H1 (cell line): ENCODE data around the gene MCM7. TPM values are rescaled to one million over a fixed set of nuclear protein-coding genes. Genes with fewer than 3 reads are reported as not detected.

Experiments used
- CTCF ChIA-PET: fragments of 300-600 bp; sonication (Branson Sonifier 250); formaldehyde crosslinking; loops from one replicate; lab custom pipeline; 2021; ENCODE audit not compliant: partially characterized antibody; lab: Charles Lee
- POLR2A ChIA-PET: fragments of 300-600 bp; sonication (Branson Sonifier 250); formaldehyde crosslinking; loops from one replicate; lab custom pipeline; 2021; ENCODE audit warnings: inconsistent platforms; ENCODE audit not compliant: partially characterized antibody; lab: Charles Lee
- DNase-seq, 2 experiments: peaks; one replicate each; pipeline versions ENCODE4 v3.0.0 to v3.0.0-alpha.2; 2010 to 2022; ENCODE audit warnings: low spot score in 2 of 2, low read depth in 1 of 2, mixed read lengths in 1 of 2
- FAIRE-seq: peaks from 2 replicates; lab custom pipeline; 2011; peaks lifted over from hg19 to GRCh38; lab: Jason Lieb, UNC
- H2AFZ ChIP-seq: 2 replicates; pipeline ENCODE4 v1.8.1; 2012; ENCODE audit warnings: low read length, inconsistent platforms
- H2AK5ac ChIP-seq: 2 replicates; pipeline ENCODE4 v1.6.1; 2013; ENCODE audit warnings: low read depth, low read length
- H2BK120ac ChIP-seq: replicated peaks from 2 replicates; pipeline ENCODE3; 2013; ENCODE audit warnings: low read depth, low read length, inconsistent platforms
- H2BK12ac ChIP-seq: 2 replicates; pipeline ENCODE4 v1.6.1; 2013; ENCODE audit warnings: low read depth, low read length
- H2BK15ac ChIP-seq: 2 replicates; pipeline ENCODE4 v1.6.1; 2013; ENCODE audit warnings: low read length
- H2BK20ac ChIP-seq: 2 replicates; pipeline ENCODE4 v1.6.1; 2013; ENCODE audit warnings: low read length
- H2BK5ac ChIP-seq: 2 replicates; pipeline ENCODE4 v1.6.1; 2013; ENCODE audit warnings: low read depth, low read length
- H3K14ac ChIP-seq: 2 replicates; pipeline ENCODE4 v1.6.1; 2013; ENCODE audit warnings: inconsistent platforms; ENCODE audit not compliant: insufficient read length
- H3K18ac ChIP-seq: 2 replicates; pipeline ENCODE4 v1.6.1; 2013; ENCODE audit warnings: low read length; ENCODE audit errors: extremely low read depth
- H3K23ac ChIP-seq: 2 replicates; pipeline ENCODE4 v1.6.1; 2013; ENCODE audit warnings: inconsistent platforms; ENCODE audit not compliant: insufficient read length
- H3K23me2 ChIP-seq: 2 replicates; pipeline ENCODE4 v1.6.1; 2013; ENCODE audit warnings: low read depth, low read length
- H3K27ac ChIP-seq: 2 replicates; pipeline ENCODE4 v1.6.1; 2011; ENCODE audit warnings: low read depth, low read length, inconsistent platforms
- H3K27me3 ChIP-seq, 4 experiments: replicated peaks in 1 of 4; 1 replicate in 1 of 4; 2 replicates in 3 of 4; pipeline versions ENCODE4 v1.6.1 to v1.8.1; 2011 to 2013; ENCODE audit warnings: low read length in 3 of 4, mild to moderate bottlenecking in 3 of 4, inconsistent platforms in 2 of 4, mixed read lengths in 2 of 4, moderate library complexity in 1 of 4; ENCODE audit not compliant: control insufficient read depth in 3 of 4, insufficient read depth in 3 of 4; ENCODE audit errors: extremely low read depth in 1 of 4
- H3K36me3 ChIP-seq, 4 experiments: 2 replicates each; pipeline versions ENCODE4 v1.6.1 to v1.8.1; 2011 to 2013; ENCODE audit warnings: mild to moderate bottlenecking in 4 of 4, low read length in 3 of 4, moderate library complexity in 2 of 4, control low read depth in 1 of 4, inconsistent platforms in 1 of 4; ENCODE audit not compliant: insufficient read depth in 4 of 4, control insufficient read depth in 2 of 4
- H3K4ac ChIP-seq: replicated peaks from 2 replicates; pipeline ENCODE3; 2013; ENCODE audit warnings: low read length, low read depth, mixed read lengths, inconsistent platforms; ENCODE audit not compliant: insufficient read length
- H3K4me1 ChIP-seq, 4 experiments: replicated peaks in 1 of 4; 1 replicate in 1 of 4; 2 replicates in 3 of 4; pipeline versions ENCODE4 v1.6.1 to v1.8.1; 2011 to 2013; ENCODE audit warnings: low read length in 3 of 4, inconsistent platforms in 2 of 4, mixed read lengths in 1 of 4; ENCODE audit not compliant: insufficient read depth in 4 of 4, control insufficient read depth in 3 of 4
- H3K4me2 ChIP-seq, 2 experiments: 2 replicates each; pipeline versions ENCODE4 v1.6.1 to v1.8.1; 2011 to 2013; ENCODE audit warnings: low read depth in 2 of 2, low read length in 2 of 2, control low read depth in 1 of 2, inconsistent platforms in 1 of 2, mild to moderate bottlenecking in 1 of 2; ENCODE audit not compliant: insufficient read depth in 1 of 2
- H3K4me3 ChIP-seq, 4 experiments: fragments of 200-600, 300-600 bp in 1 of 4; sonication (generic), shearing (Covaris generic), sonication (Bioruptor Twin) in 1 of 4; 2 replicates each; pipeline versions ENCODE4 v1.5.1 to v1.8.1; 2011 to 2016; ENCODE audit warnings: low read length in 4 of 4, low read depth in 3 of 4, control low read depth in 2 of 4, inconsistent platforms in 2 of 4, mild to moderate bottlenecking in 2 of 4, mixed read lengths in 1 of 4, moderate library complexity in 1 of 4; ENCODE audit not compliant: insufficient read depth in 2 of 4; ENCODE audit errors: extremely low read depth in 1 of 4
- H3K56ac ChIP-seq: replicated peaks from 2 replicates; pipeline ENCODE3; 2013; ENCODE audit warnings: low read depth, mild to moderate bottlenecking, mixed read lengths, low read length, inconsistent platforms; ENCODE audit not compliant: insufficient read length
- H3K79me1 ChIP-seq: 2 replicates; pipeline ENCODE4 v1.6.1; 2013; ENCODE audit warnings: low read depth, low read length, control low read depth
- H3K79me2 ChIP-seq, 2 experiments: 2 replicates each; pipeline versions ENCODE4 v1.6.1 to v1.8.1; 2012 to 2013; ENCODE audit warnings: low read length in 2 of 2, mild to moderate bottlenecking in 2 of 2, inconsistent platforms in 1 of 2; ENCODE audit not compliant: insufficient read depth in 2 of 2, control insufficient read depth in 1 of 2
- H3K9ac ChIP-seq, 4 experiments: replicated peaks in 1 of 4; 1 replicate in 1 of 4; 2 replicates in 3 of 4; pipeline versions ENCODE4 v1.6.1 to v1.8.1; 2011 to 2013; ENCODE audit warnings: low read depth in 3 of 4, low read length in 3 of 4, control low read depth in 2 of 4, mild to moderate bottlenecking in 2 of 4, moderate library complexity in 2 of 4, inconsistent platforms in 1 of 4; ENCODE audit errors: extremely low read depth in 1 of 4
- H3K9me3 ChIP-seq, 2 experiments: 2 replicates each; pipeline versions ENCODE4 v1.6.1 to v1.8.1; 2012 to 2013; ENCODE audit warnings: mild to moderate bottlenecking in 2 of 2, moderate library complexity in 2 of 2, control low read depth in 1 of 2, inconsistent platforms in 1 of 2, low read depth in 1 of 2, low read length in 1 of 2, mixed read lengths in 1 of 2; ENCODE audit not compliant: insufficient read depth in 2 of 2
- H4K20me1 ChIP-seq, 2 experiments: replicated peaks in 1 of 2; 2 replicates each; pipeline versions ENCODE3 to v1.8.1; 2011 to 2013; ENCODE audit warnings: inconsistent platforms in 2 of 2, low read length in 2 of 2, mild to moderate bottlenecking in 1 of 2; ENCODE audit not compliant: insufficient read depth in 2 of 2, control insufficient read depth in 1 of 2
- H4K5ac ChIP-seq: 2 replicates; pipeline ENCODE4 v1.6.1; 2013; ENCODE audit warnings: low read length, low read depth, mixed read lengths, inconsistent platforms; ENCODE audit not compliant: insufficient read length
- H4K8ac ChIP-seq: 2 replicates; pipeline ENCODE4 v1.8.0; 2013; ENCODE audit warnings: mild to moderate bottlenecking, moderate library complexity, low read length, inconsistent platforms; ENCODE audit not compliant: insufficient read depth; ENCODE audit errors: extremely low read depth
- H4K91ac ChIP-seq: replicated peaks from 2 replicates; pipeline ENCODE3; 2013; ENCODE audit warnings: low read length, mixed read lengths, inconsistent platforms; ENCODE audit not compliant: insufficient read length
- EP300 ChIP-seq, 2 experiments: IDR thresholded peaks; 1 replicate in 1 of 2; 2 replicates in 1 of 2; pipeline ENCODE4 v1.6.1; 2011 to 2012; ENCODE audit warnings: low read depth in 2 of 2, low read length in 2 of 2, mild to moderate bottlenecking in 2 of 2, borderline replicate concordance in 1 of 2, inconsistent platforms in 1 of 2, moderate library complexity in 1 of 2
- JUN ChIP-seq: IDR thresholded peaks from 2 replicates; pipeline ENCODE4 v1.6.1; 2011; ENCODE audit warnings: low read depth, mild to moderate bottlenecking, improper control_type of control experiment, low read length
- KDM4A ChIP-seq: IDR thresholded peaks from one replicate; pipeline ENCODE4 v1.7.1; 2012; ENCODE audit warnings: low read depth, mild to moderate bottlenecking, moderate library complexity, low read length, inconsistent platforms; ENCODE audit not compliant: severe bottlenecking
- PHF8 ChIP-seq: fragments of 200-600 bp; sonication (generic); conservative IDR thresholded peaks from 2 replicates; pipeline ENCODE4 v1.7.1; 2012; ENCODE audit warnings: low read depth, mild to moderate bottlenecking, inconsistent platforms, low read length, moderate library complexity
- RBBP5 ChIP-seq: IDR thresholded peaks from 2 replicates; pipeline ENCODE4 v1.7.1; 2012; ENCODE audit warnings: low read depth, mild to moderate bottlenecking, inconsistent platforms, low read length, moderate library complexity, borderline replicate concordance
- SP1 ChIP-seq: IDR thresholded peaks from 2 replicates; pipeline ENCODE4 v1.6.1; 2011; ENCODE audit warnings: low read depth, low read length
- SP4 ChIP-seq: IDR thresholded peaks from 2 replicates; pipeline ENCODE4 v1.6.1; 2012; ENCODE audit warnings: low read length, inconsistent platforms
- YY1 ChIP-seq: IDR thresholded peaks from 2 replicates; pipeline ENCODE4 v1.6.1; 2011; ENCODE audit warnings: low read depth, mild to moderate bottlenecking, low read length
- WGBS, 2 experiments: shearing (Covaris generic) in 1 of 2; methylation state at CpG; one replicate each; pipeline versions ENCODE4 v1.1.6 to v1.1.7; 2013 to 2015; ENCODE audit warnings: low lambda C conversion rate in 2 of 2, mixed read lengths in 2 of 2, inconsistent platforms in 1 of 2, low coverage in 1 of 2, missing lambda C conversion rate in 1 of 2; ENCODE audit not compliant: insufficient replicate concordance in 2 of 2, insufficient coverage in 1 of 2, insufficient read length in 1 of 2; ENCODE audit errors: extremely low coverage in 1 of 2, missing lambda C conversion rate in 1 of 2; 5-methylcytosine and 5-hydroxymethylcytosine counted together
- polyA plus RNA-seq, 7 experiments: library from polyadenylated mRNA; depleted of rRNA in 3 of 7; stranded (reverse) in 5 of 7; unstranded in 2 of 7; fragments of >200 nt in 5 of 7; fragments of 200-250 nt in 2 of 7; gene quantifications; 1 replicate in 5 of 7; 2 replicates in 1 of 7; 4 replicates in 1 of 7; pipeline versions ENCODE4 v1.2.1 to v1.2.3, GENCODE V29; 2011 to 2013; ENCODE audit warnings: missing spikeins in 2 of 7, mixed read lengths in 2 of 7
- total RNA-seq: library from RNA; stranded (reverse); fragmentation: NEBNext Ultra II Directional; extraction: Animal tissue kit (Norgen Biotek cat#: 25700); gene quantifications from 2 replicates; pipeline ENCODE4 v1.2.1, GENCODE V29; 2021

The MCM7 gene
- total and polyA plus RNA-seq, 2 of the 8 experiments (the other 6 are each of a cell fraction or from before 2014, with no cell fraction given) = 313 to 344 TPM

DNA sequence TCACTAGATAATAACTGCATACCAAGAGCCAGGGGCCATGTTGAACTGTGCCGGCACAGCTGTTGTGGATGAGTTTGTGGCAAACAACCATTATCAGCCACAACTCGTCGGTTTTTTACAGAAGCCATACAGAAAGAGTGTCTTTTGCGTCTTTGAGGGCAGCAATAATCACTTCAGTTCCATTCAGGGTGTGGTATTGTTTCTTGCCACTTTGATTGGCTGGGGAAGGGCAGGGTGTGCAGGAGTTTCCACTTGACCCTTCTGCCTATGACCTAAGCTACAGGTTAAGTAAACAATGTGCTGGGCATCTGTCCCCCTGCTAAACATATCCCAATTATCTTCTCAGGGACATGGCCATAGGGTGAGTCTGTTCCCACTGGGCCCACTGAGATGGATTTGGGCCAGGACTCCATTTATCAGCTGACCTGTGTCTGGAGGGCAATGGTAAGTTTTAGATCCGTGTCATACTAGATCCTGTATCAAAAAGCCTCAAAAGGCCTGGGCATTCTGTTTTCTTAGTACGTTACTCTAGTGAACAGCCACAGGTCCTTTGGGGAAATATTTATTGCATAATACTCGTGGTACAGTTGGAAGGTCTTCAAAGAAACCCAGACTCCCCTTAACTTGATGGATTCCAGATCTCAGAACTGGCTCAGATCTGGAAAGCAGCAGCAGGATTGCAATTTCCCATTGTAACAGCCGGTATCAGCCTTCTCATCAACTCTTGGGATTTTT, 35.6 kb downstream of the MCM7 start:
- Histone ChIP-seq H3K23me2 (no peaks in the 10 kb centered on the region), H3K14ac (no peak overlapping the region), H3K56ac (no peak overlapping the region), H2BK12ac (no peak overlapping the region), H3K79me2 (no peaks in the 10 kb centered on the region; a peak in 1 of 4 replicates), H2BK120ac (no peak overlapping the region), H2BK15ac (no peak overlapping the region), H2AK5ac (no peak overlapping the region), H4K91ac (no peak overlapping the region), H4K20me1 (peaks cover 0 to 2% of the 10 kb centered on the region in 2 experiments), H3K9me3 (peaks cover 16 to 17% of the 10 kb centered on the region in 2 experiments), H2BK20ac (no peak overlapping the region), H4K5ac (no peak overlapping the region), H3K27me3 (no peaks in the 10 kb centered on the region), H3K79me1 (no peaks in the 10 kb centered on the region; the same call in 1 of the 2 replicates), H3K23ac (no peak overlapping the region), H3K18ac (no peak overlapping the region), H2BK5ac (no peak overlapping the region), H3K27ac (no peak overlapping the region), H2AFZ (no peak overlapping the region), H3K4me2 (no peak overlapping the region), H3K4me3 (no peak overlapping the region), H3K4ac (no peak overlapping the region), H4K8ac (no peak overlapping the region), H3K36me3 (peaks cover 22 to 58% (median 42%) of the 10 kb centered on the region in 4 experiments), H3K4me1 (no peaks in the 10 kb centered on the region), H3K9ac (no peak overlapping the region)
- DNase-seq (no peak), FAIRE-seq (no peak)
- TF ChIP-seq YY1 = no peak
- TF ChIP-seq SP1 = no peak
- TF ChIP-seq RBBP5 = no peak
- TF ChIP-seq KDM4A = no peak
- no peak for TF ChIP-seq EP300 (IDR thresholded peaks at IDR 0.05; ENCODE audit: borderline replicate concordance in 1 of 2, low read depth in 2 of 2, low read length in 2 of 2)
- TF ChIP-seq JUN = no peak
- TF ChIP-seq PHF8 = no peak
- no peak for TF ChIP-seq SP4
- POLR2A ChIA-PET = interaction anchor here (0.5 to 19.6 kb wide), 9 partner anchors 6 to 751 kb away, joined by 3 to 294 read pairs (median 4); partner anchors contain the start of genes AP4M1, MCM7, ZKSCAN1 and ZNF3
- 89% methylated on average over 8 of the region's 8 CpGs; no CpG with 5 or more reads in 1 of the 2 experiments for WGBS, 2 experiments
- CTCF ChIA-PET = interaction anchor here (0.5 to 0.6 kb wide), 2 partner anchors 9 to 72 kb away, joined by 3 read pairs; no protein-coding TSS in a partner anchor
